GM23338 (cell line): ENCODE results near the gene RCOR1.

Source experiments
- CREB1 ChIP-seq: fragments of 250-450 bp; sonication (Bioruptor Pico); IDR thresholded peaks from 2 replicates; pipeline ENCODE4 v1.5.0; 2020; ENCODE audit warnings: low read depth, mild to moderate bottlenecking, moderate library complexity
- EZH2 ChIP-seq: fragments of 200-600 bp; sonication (generic); IDR thresholded peaks from one replicate; pipeline ENCODE4 v1.8.0; 2017; ENCODE audit warnings: antibody characterized with exemption, mild to moderate bottlenecking, low read depth; ENCODE audit not compliant: unreplicated experiment
- EZH2phosphoT487 ChIP-seq: fragments of 200-600 bp; sonication (generic); IDR thresholded peaks from one replicate; pipeline ENCODE4 v1.8.1; 2018; ENCODE audit warnings: antibody characterized with exemption; ENCODE audit not compliant: unreplicated experiment
- JUNB ChIP-seq: IDR thresholded peaks from one replicate; pipeline ENCODE4 v1.6.1; 2016; ENCODE audit warnings: antibody characterized with exemption; ENCODE audit not compliant: unreplicated experiment
- NANOG ChIP-seq: IDR thresholded peaks from 2 replicates; pipeline ENCODE4 v1.6.1; 2016; ENCODE audit warnings: antibody characterized with exemption, borderline replicate concordance
- POLR2AphosphoS5 ChIP-seq: IDR thresholded peaks from 2 replicates; pipeline ENCODE4 v1.6.1; 2016; ENCODE audit warnings: antibody characterized with exemption, low read depth
- STAT1 ChIP-seq: IDR thresholded peaks from one replicate; pipeline ENCODE4 v1.6.1; 2016; ENCODE audit warnings: antibody characterized with exemption; ENCODE audit not compliant: unreplicated experiment
- ZNF114 ChIP-seq: fragments of 250-450 bp; sonication (Bioruptor Pico); IDR thresholded peaks from 2 replicates; pipeline ENCODE4 v1.5.0; 2020; ENCODE audit warnings: mild to moderate bottlenecking, moderate library complexity
- TF ChIP-seq, protein P1 (sequence below), 2 experiments: fragments of 200-600 bp in 1 of 2; sonication (generic) in 1 of 2; conservative IDR thresholded peaks; 2 replicates each; pipeline versions ENCODE4 v1.5.1 to v1.6.1; 2016 to 2017; ENCODE audit warnings: antibody characterized with exemption in 2 of 2, low read depth in 2 of 2, mild to moderate bottlenecking in 2 of 2, moderate library complexity in 1 of 2
- TF ChIP-seq, protein P2 (sequence below): IDR thresholded peaks from one replicate; pipeline ENCODE4 v1.6.1; 2018; ENCODE audit warnings: antibody characterized with exemption; ENCODE audit not compliant: unreplicated experiment
- TF ChIP-seq, protein P3 (sequence below): IDR thresholded peaks from 2 replicates; pipeline ENCODE4 v1.6.1; 2016; ENCODE audit warnings: antibody characterized with exemption
- TF ChIP-seq, protein P4 (sequence below): fragments of 250-450 bp; sonication (Bioruptor Pico); IDR thresholded peaks from 2 replicates; pipeline ENCODE4 v1.5.0; 2020; ENCODE audit warnings: mild to moderate bottlenecking, moderate library complexity

DNA sequence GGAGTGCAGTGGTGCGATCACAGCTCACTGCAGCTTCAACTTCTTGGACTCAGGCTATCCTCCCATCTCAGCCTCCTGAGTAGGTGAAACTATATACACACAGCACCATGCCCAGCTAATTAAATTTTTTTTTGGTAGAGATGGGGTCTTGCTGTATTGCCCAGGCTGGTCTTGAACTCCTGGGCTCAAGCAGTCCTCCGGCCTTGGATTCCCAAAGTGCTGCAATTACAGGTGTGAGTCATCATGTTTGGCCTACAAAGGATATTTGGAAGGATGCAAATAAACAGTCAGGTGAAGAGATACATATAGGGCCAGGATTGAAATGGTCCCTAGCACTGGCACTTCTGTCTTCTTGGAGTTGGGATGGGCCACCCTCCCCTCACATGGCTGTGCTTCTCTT is 23.9 kb downstream of the RCOR1 start:
- TF ChIP-seq, protein P1, sequence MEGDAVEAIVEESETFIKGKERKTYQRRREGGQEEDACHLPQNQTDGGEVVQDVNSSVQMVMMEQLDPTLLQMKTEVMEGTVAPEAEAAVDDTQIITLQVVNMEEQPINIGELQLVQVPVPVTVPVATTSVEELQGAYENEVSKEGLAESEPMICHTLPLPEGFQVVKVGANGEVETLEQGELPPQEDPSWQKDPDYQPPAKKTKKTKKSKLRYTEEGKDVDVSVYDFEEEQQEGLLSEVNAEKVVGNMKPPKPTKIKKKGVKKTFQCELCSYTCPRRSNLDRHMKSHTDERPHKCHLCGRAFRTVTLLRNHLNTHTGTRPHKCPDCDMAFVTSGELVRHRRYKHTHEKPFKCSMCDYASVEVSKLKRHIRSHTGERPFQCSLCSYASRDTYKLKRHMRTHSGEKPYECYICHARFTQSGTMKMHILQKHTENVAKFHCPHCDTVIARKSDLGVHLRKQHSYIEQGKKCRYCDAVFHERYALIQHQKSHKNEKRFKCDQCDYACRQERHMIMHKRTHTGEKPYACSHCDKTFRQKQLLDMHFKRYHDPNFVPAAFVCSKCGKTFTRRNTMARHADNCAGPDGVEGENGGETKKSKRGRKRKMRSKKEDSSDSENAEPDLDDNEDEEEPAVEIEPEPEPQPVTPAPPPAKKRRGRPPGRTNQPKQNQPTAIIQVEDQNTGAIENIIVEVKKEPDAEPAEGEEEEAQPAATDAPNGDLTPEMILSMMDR (conservative IDR thresholded peaks at IDR 0.05; ENCODE audit: low read depth in 2 of 2) = no peak
- TF ChIP-seq CREB1 (CRISPR knock-in tag) (no peak), EZH2phosphoT487 (no peak), POLR2AphosphoS5 (no peak), JUNB (no peak), EZH2 (no peak), STAT1 (no peak), ZNF114 (no peak), NANOG (no peak)
- TF ChIP-seq, protein P2, sequence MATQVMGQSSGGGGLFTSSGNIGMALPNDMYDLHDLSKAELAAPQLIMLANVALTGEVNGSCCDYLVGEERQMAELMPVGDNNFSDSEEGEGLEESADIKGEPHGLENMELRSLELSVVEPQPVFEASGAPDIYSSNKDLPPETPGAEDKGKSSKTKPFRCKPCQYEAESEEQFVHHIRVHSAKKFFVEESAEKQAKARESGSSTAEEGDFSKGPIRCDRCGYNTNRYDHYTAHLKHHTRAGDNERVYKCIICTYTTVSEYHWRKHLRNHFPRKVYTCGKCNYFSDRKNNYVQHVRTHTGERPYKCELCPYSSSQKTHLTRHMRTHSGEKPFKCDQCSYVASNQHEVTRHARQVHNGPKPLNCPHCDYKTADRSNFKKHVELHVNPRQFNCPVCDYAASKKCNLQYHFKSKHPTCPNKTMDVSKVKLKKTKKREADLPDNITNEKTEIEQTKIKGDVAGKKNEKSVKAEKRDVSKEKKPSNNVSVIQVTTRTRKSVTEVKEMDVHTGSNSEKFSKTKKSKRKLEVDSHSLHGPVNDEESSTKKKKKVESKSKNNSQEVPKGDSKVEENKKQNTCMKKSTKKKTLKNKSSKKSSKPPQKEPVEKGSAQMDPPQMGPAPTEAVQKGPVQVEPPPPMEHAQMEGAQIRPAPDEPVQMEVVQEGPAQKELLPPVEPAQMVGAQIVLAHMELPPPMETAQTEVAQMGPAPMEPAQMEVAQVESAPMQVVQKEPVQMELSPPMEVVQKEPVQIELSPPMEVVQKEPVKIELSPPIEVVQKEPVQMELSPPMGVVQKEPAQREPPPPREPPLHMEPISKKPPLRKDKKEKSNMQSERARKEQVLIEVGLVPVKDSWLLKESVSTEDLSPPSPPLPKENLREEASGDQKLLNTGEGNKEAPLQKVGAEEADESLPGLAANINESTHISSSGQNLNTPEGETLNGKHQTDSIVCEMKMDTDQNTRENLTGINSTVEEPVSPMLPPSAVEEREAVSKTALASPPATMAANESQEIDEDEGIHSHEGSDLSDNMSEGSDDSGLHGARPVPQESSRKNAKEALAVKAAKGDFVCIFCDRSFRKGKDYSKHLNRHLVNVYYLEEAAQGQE = no peak
- TF ChIP-seq, protein P3, sequence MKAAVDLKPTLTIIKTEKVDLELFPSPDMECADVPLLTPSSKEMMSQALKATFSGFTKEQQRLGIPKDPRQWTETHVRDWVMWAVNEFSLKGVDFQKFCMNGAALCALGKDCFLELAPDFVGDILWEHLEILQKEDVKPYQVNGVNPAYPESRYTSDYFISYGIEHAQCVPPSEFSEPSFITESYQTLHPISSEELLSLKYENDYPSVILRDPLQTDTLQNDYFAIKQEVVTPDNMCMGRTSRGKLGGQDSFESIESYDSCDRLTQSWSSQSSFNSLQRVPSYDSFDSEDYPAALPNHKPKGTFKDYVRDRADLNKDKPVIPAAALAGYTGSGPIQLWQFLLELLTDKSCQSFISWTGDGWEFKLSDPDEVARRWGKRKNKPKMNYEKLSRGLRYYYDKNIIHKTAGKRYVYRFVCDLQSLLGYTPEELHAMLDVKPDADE = no peak
- TF ChIP-seq, protein P4, sequence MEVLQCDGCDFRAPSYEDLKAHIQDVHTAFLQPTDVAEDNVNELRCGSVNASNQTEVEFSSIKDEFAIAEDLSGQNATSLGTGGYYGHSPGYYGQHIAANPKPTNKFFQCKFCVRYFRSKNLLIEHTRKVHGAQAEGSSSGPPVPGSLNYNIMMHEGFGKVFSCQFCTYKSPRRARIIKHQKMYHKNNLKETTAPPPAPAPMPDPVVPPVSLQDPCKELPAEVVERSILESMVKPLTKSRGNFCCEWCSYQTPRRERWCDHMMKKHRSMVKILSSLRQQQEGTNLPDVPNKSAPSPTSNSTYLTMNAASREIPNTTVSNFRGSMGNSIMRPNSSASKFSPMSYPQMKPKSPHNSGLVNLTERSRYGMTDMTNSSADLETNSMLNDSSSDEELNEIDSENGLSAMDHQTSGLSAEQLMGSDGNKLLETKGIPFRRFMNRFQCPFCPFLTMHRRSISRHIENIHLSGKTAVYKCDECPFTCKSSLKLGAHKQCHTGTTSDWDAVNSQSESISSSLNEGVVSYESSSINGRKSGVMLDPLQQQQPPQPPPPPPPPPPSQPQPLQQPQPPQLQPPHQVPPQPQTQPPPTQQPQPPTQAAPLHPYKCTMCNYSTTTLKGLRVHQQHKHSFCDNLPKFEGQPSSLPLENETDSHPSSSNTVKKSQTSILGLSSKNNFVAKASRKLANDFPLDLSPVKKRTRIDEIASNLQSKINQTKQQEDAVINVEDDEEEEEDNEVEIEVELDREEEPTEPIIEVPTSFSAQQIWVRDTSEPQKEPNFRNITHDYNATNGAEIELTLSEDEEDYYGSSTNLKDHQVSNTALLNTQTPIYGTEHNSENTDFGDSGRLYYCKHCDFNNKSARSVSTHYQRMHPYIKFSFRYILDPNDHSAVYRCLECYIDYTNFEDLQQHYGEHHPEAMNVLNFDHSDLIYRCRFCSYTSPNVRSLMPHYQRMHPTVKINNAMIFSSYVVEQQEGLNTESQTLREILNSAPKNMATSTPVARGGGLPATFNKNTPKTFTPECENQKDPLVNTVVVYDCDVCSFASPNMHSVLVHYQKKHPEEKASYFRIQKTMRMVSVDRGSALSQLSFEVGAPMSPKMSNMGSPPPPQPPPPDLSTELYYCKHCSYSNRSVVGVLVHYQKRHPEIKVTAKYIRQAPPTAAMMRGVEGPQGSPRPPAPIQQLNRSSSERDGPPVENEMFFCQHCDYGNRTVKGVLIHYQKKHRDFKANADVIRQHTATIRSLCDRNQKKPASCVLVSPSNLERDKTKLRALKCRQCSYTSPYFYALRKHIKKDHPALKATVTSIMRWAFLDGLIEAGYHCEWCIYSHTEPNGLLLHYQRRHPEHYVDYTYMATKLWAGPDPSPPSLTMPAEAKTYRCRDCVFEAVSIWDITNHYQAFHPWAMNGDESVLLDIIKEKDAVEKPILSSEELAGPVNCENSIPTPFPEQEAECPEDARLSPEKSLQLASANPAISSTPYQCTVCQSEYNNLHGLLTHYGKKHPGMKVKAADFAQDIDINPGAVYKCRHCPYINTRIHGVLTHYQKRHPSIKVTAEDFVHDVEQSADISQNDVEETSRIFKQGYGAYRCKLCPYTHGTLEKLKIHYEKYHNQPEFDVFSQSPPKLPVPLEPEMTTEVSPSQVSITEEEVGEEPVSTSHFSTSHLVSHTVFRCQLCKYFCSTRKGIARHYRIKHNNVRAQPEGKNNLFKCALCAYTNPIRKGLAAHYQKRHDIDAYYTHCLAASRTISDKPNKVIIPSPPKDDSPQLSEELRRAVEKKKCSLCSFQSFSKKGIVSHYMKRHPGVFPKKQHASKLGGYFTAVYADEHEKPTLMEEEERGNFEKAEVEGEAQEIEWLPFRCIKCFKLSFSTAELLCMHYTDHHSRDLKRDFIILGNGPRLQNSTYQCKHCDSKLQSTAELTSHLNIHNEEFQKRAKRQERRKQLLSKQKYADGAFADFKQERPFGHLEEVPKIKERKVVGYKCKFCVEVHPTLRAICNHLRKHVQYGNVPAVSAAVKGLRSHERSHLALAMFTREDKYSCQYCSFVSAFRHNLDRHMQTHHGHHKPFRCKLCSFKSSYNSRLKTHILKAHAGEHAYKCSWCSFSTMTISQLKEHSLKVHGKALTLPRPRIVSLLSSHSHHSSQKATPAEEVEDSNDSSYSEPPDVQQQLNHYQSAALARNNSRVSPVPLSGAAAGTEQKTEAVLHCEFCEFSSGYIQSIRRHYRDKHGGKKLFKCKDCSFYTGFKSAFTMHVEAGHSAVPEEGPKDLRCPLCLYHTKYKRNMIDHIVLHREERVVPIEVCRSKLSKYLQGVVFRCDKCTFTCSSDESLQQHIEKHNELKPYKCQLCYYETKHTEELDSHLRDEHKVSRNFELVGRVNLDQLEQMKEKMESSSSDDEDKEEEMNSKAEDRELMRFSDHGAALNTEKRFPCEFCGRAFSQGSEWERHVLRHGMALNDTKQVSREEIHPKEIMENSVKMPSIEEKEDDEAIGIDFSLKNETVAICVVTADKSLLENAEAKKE (CRISPR knock-in tag) = no peak
